GM12891 (cell line): ENCODE results near the gene ANAPC7.
"Not testable (repeated sequence)": the region's sequence is repeated elsewhere in the genome, so short reads cannot be mapped to it uniquely, and the experiment has no call there.

ENCODE experiments used
- DNase-seq: peaks from one replicate; pipeline ENCODE4 v3.0.0; 2011; ENCODE audit warnings: low spot score; ENCODE audit not compliant: insufficient read length
- FAIRE-seq: peaks from 2 replicates; lab custom pipeline; 2011; peaks lifted over from hg19 to GRCh38; lab: Jason Lieb, UNC
- PAX5 ChIP-seq: IDR thresholded peaks from 2 replicates; pipeline ENCODE4 v1.6.1; 2011; ENCODE audit warnings: low read length, moderate library complexity, mild to moderate bottlenecking; ENCODE audit not compliant: insufficient read depth, severe bottlenecking
- POLR2A ChIP-seq: IDR thresholded peaks from 2 replicates; pipeline ENCODE4 v1.6.1; 2011; ENCODE audit warnings: low read depth, low read length, control low read depth
- POLR2AphosphoS5 ChIP-seq: IDR thresholded peaks from 2 replicates; pipeline ENCODE4 v1.6.1; 2011; ENCODE audit warnings: low read depth, low read length, control low read depth
- POU2F2 ChIP-seq: IDR thresholded peaks from 2 replicates; pipeline ENCODE4 v1.6.1; 2011; ENCODE audit warnings: low read depth, mild to moderate bottlenecking, control low read depth, low read length, moderate library complexity
- SPI1 ChIP-seq: IDR thresholded peaks from 2 replicates; pipeline ENCODE4 v1.6.1; 2011; ENCODE audit warnings: low read depth, low read length, control low read depth
- TAF1 ChIP-seq: IDR thresholded peaks from 2 replicates; pipeline ENCODE4 v1.6.1; 2011; ENCODE audit warnings: low read depth, low read length, control low read depth

The ANAPC7 gene

GRCh38 chr12:110348431-110349059 lies 55.0 kb downstream of the ANAPC7 start:
- DNase-seq = no peak
- TF ChIP-seq TAF1 (no peak), PAX5 (no peak), POLR2A (peak; percentile 38; the same call in 1 of the 2 replicates), SPI1 (no peak), POU2F2 (no peak), POLR2AphosphoS5 (peak; percentile 9; the same call in 1 of the 2 replicates)
- no peak for FAIRE-seq

GRCh38 chr12:110347767-110348166 lies 55.7 kb downstream of the ANAPC7 start:
- DNase-seq = no peak
- no peak for FAIRE-seq
- TF ChIP-seq POLR2AphosphoS5 (no peak), TAF1 (no peak), PAX5 (no peak), POU2F2 (no peak), POLR2A (no peak), SPI1 (no peak)

DNA sequence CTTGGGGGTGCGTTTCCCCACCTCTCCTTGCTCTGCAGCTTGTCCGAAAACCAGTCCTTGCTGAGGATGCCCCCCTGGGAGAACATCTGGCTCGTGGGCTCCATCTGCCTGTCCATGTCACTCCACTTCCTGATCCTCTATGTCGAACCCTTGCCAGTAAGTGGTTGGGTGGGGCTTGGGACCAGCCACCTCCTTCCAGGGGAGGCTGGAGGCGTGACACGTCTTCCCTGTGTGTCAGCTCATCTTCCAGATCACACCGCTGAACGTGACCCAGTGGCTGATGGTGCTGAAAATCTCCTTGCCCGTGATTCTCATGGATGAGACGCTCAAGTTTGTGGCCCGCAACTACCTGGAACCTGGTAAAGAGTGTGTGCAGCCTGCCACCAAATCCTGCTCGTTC lies 57.5 kb downstream of the ANAPC7 start:
- TF ChIP-seq POLR2AphosphoS5 = peak; percentile 58; the same call in 1 of the 2 replicates
- no peak for TF ChIP-seq PAX5
- no peak for TF ChIP-seq POU2F2
- TF ChIP-seq TAF1 = no peak
- no peak for DNase-seq
- peak; percentile 23 for FAIRE-seq

GRCh38 chr12:110345176-110345661 lies 58.3 kb downstream of the ANAPC7 start:
- FAIRE-seq (no peak), DNase-seq (no peak)
- TF ChIP-seq POLR2A (no peak), PAX5 (no peak), TAF1 (no peak), POU2F2 (no peak), SPI1 (no peak)

DNA sequence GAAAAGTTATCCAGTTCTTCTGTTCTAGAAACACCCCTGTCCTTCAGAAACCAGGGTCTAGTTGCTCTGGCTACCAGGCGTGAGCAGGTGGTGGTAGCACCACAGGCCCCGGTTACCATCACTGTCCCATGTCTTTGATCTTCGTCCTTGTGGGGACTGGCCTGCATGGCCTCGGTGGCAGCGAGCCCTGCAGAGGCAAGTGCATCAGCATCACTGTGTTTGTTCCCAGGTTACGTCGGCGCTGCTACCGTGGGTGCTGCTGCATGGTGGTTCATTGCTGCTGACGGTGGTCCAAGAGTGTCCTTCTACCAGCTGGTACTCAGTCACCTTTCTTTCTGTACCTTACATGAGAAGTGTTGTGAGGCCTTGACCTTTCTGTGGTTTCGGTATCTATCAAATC lies 58.9 kb downstream of the ANAPC7 start:
- DNase-seq = no peak
- no peak for FAIRE-seq
- TF ChIP-seq POLR2A (no peak), POLR2AphosphoS5 (peak; percentile 29; the same call in 1 of the 2 replicates), SPI1 (no peak), POU2F2 (no peak)

DNA sequence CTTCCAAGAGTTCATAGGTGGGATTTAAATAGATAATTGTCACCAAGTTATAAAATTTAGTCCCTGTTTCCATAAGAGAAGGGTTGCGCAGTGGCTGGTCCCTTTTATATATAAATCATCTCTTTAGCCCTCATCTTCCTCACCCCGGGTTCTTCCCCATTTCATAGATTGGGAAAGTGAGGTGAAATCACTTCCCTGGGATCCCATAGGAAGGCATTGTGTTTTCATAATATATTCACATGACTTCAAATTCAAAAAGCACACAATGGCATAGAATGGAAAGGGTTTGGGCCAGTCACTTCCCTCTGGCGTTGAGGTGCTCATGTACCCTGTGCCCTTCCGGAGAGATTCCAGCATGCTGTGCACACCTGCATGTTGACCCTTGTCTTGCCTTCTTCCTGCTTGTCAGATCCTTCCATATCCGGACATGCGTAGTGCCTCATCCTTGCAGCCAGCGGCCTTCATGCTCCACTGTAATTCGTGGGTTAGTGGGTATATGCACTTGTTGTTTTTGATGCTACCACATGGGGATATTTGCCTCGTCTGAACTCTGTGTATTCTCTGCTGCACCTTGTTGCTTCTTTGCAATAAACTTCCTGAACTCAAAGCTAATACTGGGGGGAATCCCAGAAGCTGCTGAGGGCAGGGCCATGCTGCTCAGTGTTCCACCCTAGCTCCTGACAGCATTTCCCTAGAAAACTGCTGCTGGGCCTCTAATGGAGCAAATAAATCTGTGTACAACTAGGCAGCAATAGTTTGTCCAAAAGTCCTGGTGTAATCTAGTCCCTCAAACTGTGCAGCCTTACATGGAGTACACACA lies 59.6 kb downstream of the ANAPC7 start:
- FAIRE-seq (no peak), DNase-seq (no peak)
- no peak for TF ChIP-seq PAX5
- no peak for TF ChIP-seq POLR2AphosphoS5
- TF ChIP-seq POLR2A = 0 out of 2 replicates have a peak, but pooled peaks have one; percentile 19

GRCh38 chr12:110343114-110343513 lies 60.4 kb downstream of the ANAPC7 start:
- DNase-seq = no peak
- TF ChIP-seq SPI1 (no peak), TAF1 (no peak), PAX5 (no peak), POU2F2 (no peak), POLR2A (no peak), POLR2AphosphoS5 (no peak)
- FAIRE-seq = no peak

DNA sequence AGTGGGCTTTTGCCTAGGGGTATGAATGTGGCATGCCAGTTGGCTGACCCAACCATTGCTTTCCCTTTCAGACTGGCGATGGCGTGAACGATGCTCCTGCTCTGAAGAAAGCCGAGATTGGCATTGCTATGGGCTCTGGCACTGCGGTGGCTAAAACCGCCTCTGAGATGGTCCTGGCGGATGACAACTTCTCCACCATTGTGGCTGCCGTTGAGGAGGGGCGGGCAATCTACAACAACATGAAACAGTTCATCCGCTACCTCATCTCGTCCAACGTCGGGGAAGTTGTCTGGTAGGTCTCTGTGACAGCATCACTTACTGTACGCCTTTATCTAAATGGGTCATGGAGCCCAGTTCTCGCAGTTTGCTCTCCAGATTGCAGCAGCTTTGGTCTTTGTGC lies 61.4 kb downstream of the ANAPC7 start:
- DNase-seq (no peak), FAIRE-seq (no peak)
- no peak for TF ChIP-seq POLR2A
- no peak for TF ChIP-seq POU2F2
- no peak for TF ChIP-seq POLR2AphosphoS5
- TF ChIP-seq SPI1 = no peak
- no peak for TF ChIP-seq PAX5
- no peak for TF ChIP-seq TAF1

DNA sequence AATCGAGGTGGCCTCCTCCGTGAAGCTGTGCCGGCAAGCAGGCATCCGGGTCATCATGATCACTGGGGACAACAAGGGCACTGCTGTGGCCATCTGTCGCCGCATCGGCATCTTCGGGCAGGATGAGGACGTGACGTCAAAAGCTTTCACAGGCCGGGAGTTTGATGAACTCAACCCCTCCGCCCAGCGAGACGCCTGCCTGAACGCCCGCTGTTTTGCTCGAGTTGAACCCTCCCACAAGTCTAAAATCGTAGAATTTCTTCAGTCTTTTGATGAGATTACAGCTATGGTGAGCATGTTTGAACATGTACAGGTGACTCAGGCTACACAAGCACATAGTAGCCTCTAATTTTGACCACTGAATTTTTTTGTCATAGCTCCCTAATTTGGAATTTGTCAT lies 62.8 kb downstream of the ANAPC7 start:
- FAIRE-seq = no peak
- TF ChIP-seq POU2F2 (no peak), POLR2A (no peak), POLR2AphosphoS5 (no peak), TAF1 (no peak), PAX5 (no peak), SPI1 (no peak)
- no peak for DNase-seq

DNA sequence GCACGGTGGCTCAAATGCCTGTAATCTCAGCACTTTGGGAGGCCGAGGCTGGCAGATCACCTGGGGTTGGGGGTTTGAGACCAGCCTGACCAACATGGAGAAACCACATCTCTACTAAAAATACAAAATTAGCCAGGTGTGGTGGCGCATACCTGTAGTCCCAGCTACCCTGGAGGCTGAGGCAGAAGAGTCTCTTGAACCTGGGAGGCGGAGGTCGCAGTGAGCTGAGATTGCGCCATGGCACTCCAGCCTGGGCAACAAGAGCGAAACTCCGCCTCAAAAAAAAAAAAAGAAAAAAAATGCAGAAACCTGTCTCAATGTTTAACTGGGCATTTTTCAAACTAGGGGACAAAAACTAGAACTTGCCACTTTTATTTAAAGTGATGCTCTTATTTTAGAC lies 63.2 kb downstream of the ANAPC7 start:
- not testable (repeated sequence) for FAIRE-seq, DNase-seq
